Renal pelvis (tissue), 4 donors: ENCODE measurements around the gene CYTH1. TPM values are rescaled to one million over a fixed set of nuclear protein-coding genes. Genes with fewer than 3 reads are reported as not detected.

ENCODE experiments used
- DNase-seq: peaks from one replicate; pipeline ENCODE4 v3.0.0-alpha.2; 2013
- polyA plus RNA-seq, 3 donors: library from polyadenylated mRNA; unstranded; fragments of 120-200 nt; gene quantifications; one replicate each; pipeline ENCODE4 v1.2.1, GENCODE V29; 2013; ENCODE audit not compliant: insufficient read length in 3 of 3

The CYTH1 gene
- polyA plus RNA-seq, 3 donors = 21.3 to 28.2 (median 27.3) TPM

GRCh38 chr17:78652024-78652423, 130.0 kb downstream of the CYTH1 start:
- no peak for DNase-seq

DNA sequence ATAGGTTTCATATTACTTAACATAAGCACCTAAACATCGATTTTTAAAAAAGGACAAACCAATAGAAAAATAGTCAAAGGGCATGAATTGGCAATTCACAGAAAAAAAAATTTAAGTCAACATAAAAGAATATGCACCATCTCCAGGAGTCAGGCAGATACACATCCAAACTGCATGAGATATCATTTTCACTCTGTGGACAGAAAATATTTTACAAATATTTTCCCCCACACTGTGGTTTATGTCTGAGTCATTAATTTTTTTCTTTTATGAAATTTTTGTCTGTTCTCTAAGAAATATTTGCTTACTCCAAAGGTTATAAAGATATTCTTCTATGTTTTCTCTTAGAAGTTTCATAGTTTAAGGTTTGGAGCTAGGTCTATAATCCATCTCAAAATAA, 130.5 kb downstream of the CYTH1 start:
- DNase-seq = no peak

GRCh38 chr17:78650093-78650715, 131.9 kb downstream of the CYTH1 start:
- no peak for DNase-seq

DNA sequence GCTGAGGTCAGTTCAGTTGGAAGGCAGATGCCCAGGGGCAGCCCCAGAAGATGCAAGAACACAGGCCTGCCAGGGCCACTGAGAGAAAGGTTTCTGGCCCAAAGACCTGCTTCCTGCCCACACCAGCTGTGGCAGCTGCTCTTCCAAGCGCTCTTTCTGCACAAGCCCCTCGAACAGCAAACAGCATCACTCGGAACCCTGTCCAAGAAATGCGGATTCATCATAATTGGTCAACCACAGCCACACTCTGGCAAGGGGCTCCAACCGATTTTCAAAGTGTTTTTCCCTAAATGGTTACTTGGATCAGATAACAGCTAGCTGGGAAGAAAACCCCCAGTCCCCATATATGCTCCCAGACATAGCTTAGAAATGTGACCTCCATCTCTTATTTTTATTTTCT, 133.8 kb downstream of the CYTH1 start:
- no peak for DNase-seq

GRCh38 chr17:78647032-78647431, 135.0 kb downstream of the CYTH1 start:
- no peak for DNase-seq

DNA sequence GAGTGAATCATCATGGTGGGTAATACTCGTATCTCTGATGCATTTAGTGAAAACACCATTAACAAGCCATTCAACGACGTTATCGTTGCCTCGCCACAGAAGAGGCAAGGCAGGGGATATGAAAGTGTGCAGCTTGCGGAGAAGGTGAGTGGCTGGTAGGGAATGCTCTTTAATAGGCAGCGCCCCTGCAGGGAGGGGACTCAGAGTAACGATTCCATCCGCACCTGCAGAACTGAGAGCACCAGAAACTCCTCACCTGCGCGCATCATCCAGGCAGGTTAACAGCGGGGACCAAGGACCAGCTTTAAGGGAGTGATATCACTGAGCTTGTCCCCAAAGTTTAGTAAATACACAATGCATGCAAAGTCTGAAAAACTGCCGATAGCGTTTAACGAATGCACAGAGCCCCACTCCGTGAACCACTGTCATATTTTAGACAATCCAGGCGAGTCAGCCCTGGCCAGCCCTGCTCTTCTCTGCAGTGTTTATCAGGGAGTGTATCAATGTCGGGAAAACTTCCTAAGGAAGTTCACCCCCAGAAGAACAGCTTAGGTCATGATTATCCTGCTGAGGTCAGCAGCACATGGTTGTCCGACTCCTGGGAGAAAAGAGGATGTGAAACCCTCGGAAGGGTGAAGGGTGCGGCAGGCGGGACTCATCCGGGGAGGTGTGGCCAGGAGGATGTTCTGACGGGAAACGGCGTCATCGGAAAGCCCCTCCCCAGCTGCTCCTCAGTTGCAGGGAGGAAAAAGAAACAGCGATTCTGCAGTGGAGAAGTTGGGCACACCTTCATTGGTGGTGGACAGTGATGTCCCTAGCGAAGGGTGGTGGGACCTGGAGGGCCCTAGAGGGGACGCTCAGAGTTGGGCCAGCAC, 136.4 kb downstream of the CYTH1 start:
- no peak for DNase-seq

GRCh38 chr17:78644931-78645351, 137.1 kb downstream of the CYTH1 start:
- no peak for DNase-seq

GRCh38 chr17:78644224-78644623, 137.8 kb downstream of the CYTH1 start:
- no peak for DNase-seq

DNA sequence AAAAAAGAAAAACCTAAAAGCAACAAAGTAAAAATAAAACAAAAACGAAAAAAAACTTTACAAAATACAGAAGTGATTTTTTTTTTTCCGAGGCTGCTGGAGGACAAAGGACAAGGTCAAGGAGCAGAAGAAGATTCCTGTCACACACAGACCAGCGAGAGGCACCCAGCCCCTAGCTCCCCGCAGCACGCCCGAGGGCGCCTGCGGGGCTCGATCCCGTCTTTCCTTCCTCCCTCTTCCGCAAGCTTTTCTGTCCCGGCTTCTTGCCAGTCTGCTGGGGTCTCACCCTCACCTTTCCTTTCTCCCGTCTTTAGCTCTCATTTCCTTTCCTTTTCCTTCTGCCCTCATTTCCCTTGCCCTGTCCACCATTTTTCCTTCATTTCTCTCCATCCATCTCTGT, 138.7 kb downstream of the CYTH1 start:
- no peak for DNase-seq

DNA sequence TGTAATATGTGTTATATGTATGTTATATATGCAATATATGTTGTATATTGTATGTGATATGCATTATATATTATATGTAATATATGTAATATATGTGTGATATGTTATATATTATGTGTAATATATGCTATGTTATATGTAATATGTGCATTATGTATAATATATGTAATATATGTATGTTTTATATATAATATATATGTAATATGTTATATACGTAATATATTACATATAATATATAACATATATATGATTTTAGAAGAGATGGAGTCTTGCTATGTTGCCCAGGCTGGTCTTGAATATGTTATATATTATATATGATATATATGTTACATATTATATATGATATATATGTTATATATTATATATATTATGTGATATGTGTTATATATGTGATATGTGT, 139.4 kb downstream of the CYTH1 start:
- DNase-seq = no peak

- DNase-seq = no peak
Observed at GRCh38 chr17:78641666-78642065, 140.4 kb downstream of the CYTH1 start.

GRCh38 chr17:78641243-78641642, 140.8 kb downstream of the CYTH1 start:
- no peak for DNase-seq

GRCh38 chr17:78640700-78641099, 141.4 kb downstream of the CYTH1 start:
- no peak for DNase-seq

GRCh38 chr17:78637643-78638420, 144.2 kb downstream of the CYTH1 start:
- no peak for DNase-seq

DNA sequence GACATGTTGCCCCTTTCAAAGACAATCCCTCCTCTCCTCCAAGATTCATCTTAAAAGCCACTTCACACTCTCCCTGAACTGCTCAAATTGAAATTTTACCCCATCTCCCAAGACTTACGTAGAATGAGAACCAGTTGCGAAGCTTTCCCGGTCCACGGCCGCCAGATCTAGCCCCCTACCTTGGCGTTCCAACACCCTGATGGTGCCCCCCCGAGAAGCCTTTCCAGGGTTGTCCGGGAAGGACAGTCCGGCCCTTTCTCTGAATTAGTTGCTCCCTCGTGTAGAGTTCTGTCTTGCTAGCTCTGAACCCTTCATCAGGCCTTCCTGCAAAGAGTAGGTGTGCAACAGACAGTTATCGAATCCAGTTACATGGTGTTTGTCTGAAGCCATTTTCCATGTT, 144.9 kb downstream of the CYTH1 start:
- no peak for DNase-seq

DNA sequence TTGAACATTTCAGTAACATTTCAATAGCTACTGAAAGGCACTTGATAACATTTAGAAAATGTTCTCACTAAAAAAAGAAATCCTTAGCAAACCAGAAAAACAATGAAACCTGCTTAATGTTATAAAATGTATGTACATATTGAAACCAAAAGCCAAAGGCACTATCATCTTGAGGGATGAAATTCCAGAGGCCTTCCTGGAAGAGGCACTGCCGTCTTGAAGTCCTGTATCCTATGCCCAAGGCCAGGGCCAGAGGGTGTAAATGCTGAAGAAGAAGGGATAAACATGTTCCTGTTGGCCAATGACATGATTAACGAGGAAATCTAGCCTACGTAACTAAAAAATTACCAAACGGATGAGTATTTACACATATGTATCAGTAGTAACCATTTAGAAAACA, 147.9 kb downstream of the CYTH1 start:
- DNase-seq = no peak

DNA sequence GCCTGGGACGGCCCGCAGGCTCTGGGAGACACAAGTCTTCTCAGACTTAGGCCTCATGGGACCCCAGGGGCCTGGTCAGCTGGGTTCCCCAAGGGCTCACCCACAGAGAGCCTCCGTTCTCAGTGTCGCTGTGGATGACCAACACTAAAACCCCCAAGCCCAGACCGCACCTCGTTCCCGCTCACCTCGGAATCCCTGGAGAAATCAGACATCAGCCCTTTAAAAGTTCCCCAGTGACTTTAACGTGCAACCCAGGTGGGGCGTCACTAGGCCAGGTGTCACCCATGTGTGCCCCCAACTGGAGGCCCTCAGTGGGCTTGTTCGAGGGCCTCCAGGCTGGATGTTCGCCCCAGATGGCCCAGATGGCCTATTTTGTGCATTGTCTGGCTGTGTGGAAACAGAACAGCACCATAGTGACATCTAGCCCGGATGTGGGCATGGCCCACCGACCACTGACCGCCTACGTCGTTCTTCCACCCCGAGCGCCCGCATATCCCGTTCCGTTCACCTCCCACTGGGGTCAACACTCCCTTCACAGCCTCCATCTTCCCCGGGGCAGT, 152.6 kb downstream of the CYTH1 start:
- DNase-seq = no peak

DNA sequence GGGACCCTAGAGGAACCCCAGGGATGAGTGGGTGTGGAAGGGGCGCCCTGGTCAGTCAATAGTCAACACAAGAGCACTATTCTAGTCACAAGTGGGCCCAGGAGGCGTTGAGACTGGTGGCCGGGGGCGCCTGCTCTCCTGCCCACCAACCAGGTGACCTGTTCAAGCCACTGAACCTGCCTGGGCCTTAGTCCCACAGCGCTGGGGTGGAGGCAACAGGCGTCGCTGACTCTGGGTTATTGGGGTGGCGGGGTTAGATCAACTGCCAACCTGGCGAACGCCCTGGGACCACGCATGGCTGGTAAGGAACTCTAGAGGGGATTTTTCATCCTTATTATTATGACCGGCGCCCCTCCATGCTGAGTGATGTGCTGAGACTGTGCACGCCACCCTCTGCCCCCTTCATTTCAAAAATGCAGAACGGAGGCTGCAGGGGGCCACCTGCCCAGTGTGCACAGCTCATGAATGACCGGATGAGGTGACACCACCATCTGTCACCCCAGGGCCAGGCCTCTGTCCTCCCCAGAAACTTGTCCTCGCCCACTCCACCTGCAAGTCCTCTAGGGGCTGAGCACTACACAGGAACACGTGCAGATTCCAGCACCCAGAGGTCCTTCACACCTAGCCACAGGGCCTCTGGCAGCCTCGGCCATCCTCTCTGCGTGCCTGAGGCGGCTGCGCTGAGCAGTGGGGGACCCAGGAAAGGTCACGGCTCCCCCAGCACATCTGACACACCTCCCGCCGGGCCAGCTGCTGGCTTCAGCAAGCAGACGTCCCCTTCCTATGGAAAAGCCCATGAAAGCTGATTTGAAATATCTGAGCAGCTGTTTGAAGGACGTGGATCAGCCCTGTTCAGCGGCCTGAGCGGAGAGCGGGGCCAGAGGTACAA, 153.3 kb downstream of the CYTH1 start:
- no peak for DNase-seq

- DNase-seq = no peak
Observed at GRCh38 chr17:78624324-78625151, 157.5 kb downstream of the CYTH1 start.
